Thymus (tissue), 11 donors: ENCODE results near the gene FIBP. TPM values are rescaled to one million over a fixed set of nuclear protein-coding genes. Genes with fewer than 3 reads are reported as not detected.

ENCODE experiments used
- DNase-seq, 9 donors: peaks; one replicate each; pipeline ENCODE4 v3.0.0-alpha.2; 2013; ENCODE audit warnings: low spot score in 9 of 9, low read depth in 6 of 9, missing footprints in 1 of 9
- H3K27ac ChIP-seq, 2 donors: one replicate each; pipeline ENCODE4 v1.5.1; 2013; ENCODE audit warnings: control low read depth in 1 of 2, low read depth in 1 of 2, low read length in 1 of 2, mild to moderate bottlenecking in 1 of 2, moderate library complexity in 1 of 2
- H3K27me3 ChIP-seq, 2 donors: one replicate each; pipeline ENCODE4 v1.5.1; 2013; ENCODE audit warnings: low read length in 1 of 2; ENCODE audit not compliant: control insufficient read depth in 2 of 2, insufficient read depth in 1 of 2
- H3K36me3 ChIP-seq, 2 donors: one replicate each; pipeline ENCODE4 v1.5.1; 2013; ENCODE audit warnings: low read length in 1 of 2, mild to moderate bottlenecking in 1 of 2, moderate library complexity in 1 of 2; ENCODE audit not compliant: control insufficient read depth in 2 of 2, insufficient read depth in 2 of 2
- H3K4me1 ChIP-seq, 2 donors: one replicate each; pipeline ENCODE4 v1.5.1; 2013; ENCODE audit warnings: low read length in 2 of 2; ENCODE audit not compliant: control insufficient read depth in 2 of 2, insufficient read depth in 2 of 2
- H3K4me3 ChIP-seq, 2 donors: one replicate each; pipeline ENCODE4 v1.5.1; 2013; ENCODE audit warnings: low read length in 2 of 2, control low read depth in 1 of 2, mild to moderate bottlenecking in 1 of 2
- H3K9me3 ChIP-seq, 2 donors: one replicate each; pipeline ENCODE4 v1.5.1; 2013; ENCODE audit warnings: low read length in 1 of 2, mild to moderate bottlenecking in 1 of 2; ENCODE audit not compliant: control insufficient read depth in 2 of 2, insufficient read depth in 1 of 2
- WGBS: extraction: QIAGEN DNeasy Blood & Tissue Kit; methylation state at CpG from one replicate; pipeline ENCODE4 v1.1.7; 2013; 5-methylcytosine and 5-hydroxymethylcytosine counted together
- polyA plus RNA-seq: library from polyadenylated mRNA; stranded (reverse); fragments of 200-250 nt; gene quantifications from one replicate; pipeline ENCODE4 v1.2.3, GENCODE V29; 2013
- total RNA-seq: library from RNA; stranded (reverse); fragments of 120-200 nt; gene quantifications from one replicate; pipeline ENCODE4 v1.2.4, GENCODE V29; 2013
- donor health status: healthy.

FIBP gene
- total and polyA plus RNA-seq, 2 donors: 70.9 to 71.0 TPM

GRCh38 chr11:65865550-65866172 lies 22.6 kb downstream of the FIBP start:
- Histone ChIP-seq H3K27me3 (peaks cover 0 to 13% of the 10 kb centered on the region in 2 donors), H3K4me3 (no peak overlapping the region), H3K9me3 (no peaks in the 10 kb centered on the region), H3K36me3 (peaks cover 57 to 71% of the 10 kb centered on the region in 2 donors), H3K27ac (no peak overlapping the region), H3K4me1 (peaks cover 10 to 21% of the 10 kb centered on the region in 2 donors)
- DNase-seq: no peak
- WGBS: 97% methylated on average over 9 of the region's 9 CpGs

GRCh38 chr11:65864706-65865471 lies 23.4 kb downstream of the FIBP start:
- Histone ChIP-seq H3K4me1 (peaks cover 10 to 22% of the 10 kb centered on the region in 2 donors), H3K27ac (no peak overlapping the region), H3K36me3 (peaks cover 57 to 71% of the 10 kb centered on the region in 2 donors), H3K9me3 (peaks cover 0 to 5% of the 10 kb centered on the region in 2 donors), H3K27me3 (peaks cover 0 to 5% of the 10 kb centered on the region in 2 donors), H3K4me3 (no peak overlapping the region)
- 97% methylated on average over 18 of the region's 18 CpGs for WGBS
- DNase-seq: no peak

- peaks cover 0 to 8% of the 10 kb centered on the region in 2 donors for H3K9me3 ChIP-seq
- H3K4me1 ChIP-seq: peaks cover 10 to 29% of the 10 kb centered on the region in 2 donors
- no peak overlapping the region for H3K27ac ChIP-seq
- H3K36me3 ChIP-seq: peaks cover 57 to 71% of the 10 kb centered on the region in 2 donors
- no peak overlapping the region for H3K4me3 ChIP-seq
- no peak for DNase-seq
- H3K27me3 ChIP-seq: no peaks in the 10 kb centered on the region
- WGBS: 95% methylated on average over 12 of the region's 12 CpGs
These were observed 24.2 kb downstream of the FIBP start for GRCh38 chr11:65863889-65864705.

DNA sequence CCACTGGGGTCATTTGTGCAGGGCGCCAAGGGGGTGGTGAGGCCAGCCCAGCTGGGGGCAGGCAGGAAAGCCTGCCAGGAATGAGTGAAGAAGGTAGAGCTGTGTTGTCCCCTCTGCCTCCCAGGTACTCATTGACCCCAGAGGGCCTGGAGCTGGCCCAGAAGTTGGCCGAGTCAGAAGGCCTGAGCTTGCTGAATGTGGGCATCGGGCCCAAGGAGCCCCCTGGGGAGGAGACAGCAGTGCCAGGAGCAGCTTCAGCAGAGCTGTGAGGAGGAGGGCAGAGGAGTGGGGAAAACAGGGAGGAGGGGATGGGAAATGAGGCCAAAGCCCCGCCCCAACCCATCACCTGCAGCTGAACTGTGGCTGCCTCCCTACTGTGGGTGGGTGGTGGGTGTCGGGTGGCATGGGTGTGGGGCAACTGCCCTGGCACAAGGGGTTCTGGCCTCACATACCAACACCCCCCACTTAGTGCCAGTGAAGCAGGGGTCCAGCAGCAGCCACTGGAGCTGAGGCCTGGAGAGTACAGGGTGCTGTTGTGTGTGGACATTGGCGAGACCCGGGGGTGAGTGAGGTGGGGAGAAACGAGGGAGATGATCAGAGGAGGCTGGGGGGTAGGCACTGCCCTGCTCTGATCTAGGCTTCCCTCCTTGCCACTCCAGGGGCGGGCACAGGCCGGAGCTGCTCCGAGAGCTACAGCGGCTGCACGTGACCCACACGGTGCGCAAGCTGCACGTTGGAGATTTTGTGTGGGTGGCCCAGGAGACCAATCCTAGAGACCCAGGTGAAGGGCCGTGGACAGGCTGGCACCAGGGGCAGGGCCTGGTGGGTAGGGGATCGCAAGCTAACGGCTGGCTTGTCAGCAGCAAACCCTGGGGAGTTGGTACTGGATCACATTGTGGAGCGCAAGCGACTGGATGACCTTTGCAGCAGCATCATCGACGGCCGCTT lies 25.1 kb downstream of the FIBP start:
- Histone ChIP-seq H3K36me3 (peaks cover 57 to 66% of the 10 kb centered on the region in 2 donors), H3K9me3 (peaks cover 0 to 8% of the 10 kb centered on the region in 2 donors), H3K4me1 (peaks cover 10 to 36% of the 10 kb centered on the region in 2 donors), H3K27ac (no peak overlapping the region), H3K27me3 (no peaks in the 10 kb centered on the region), H3K4me3 (no peak overlapping the region)
- DNase-seq: no peak
- 98% methylated on average over 24 of the region's 24 CpGs for WGBS

GRCh38 chr11:65862191-65862735 lies 26.0 kb downstream of the FIBP start:
- Histone ChIP-seq H3K9me3 (peaks cover 0 to 8% of the 10 kb centered on the region in 2 donors), H3K4me3 (no peak overlapping the region), H3K27ac (no peak overlapping the region), H3K4me1 (peaks cover 10 to 34% of the 10 kb centered on the region in 2 donors), H3K36me3 (peaks cover 56 to 59% of the 10 kb centered on the region in 2 donors), H3K27me3 (no peaks in the 10 kb centered on the region)
- no peak for DNase-seq
- WGBS: 90% methylated on average over 5 of the region's 5 CpGs

- Histone ChIP-seq H3K36me3 (peaks cover 50 to 54% of the 10 kb centered on the region in 2 donors), H3K27me3 (no peaks in the 10 kb centered on the region), H3K27ac (no peak overlapping the region), H3K4me3 (peak overlapping the region; percentile 75 to 93), H3K9me3 (peaks cover 0 to 8% of the 10 kb centered on the region in 2 donors), H3K4me1 (peaks cover 10 to 32% of the 10 kb centered on the region in 2 donors)
- no peak for DNase-seq
- 96% methylated on average over 13 of the region's 13 CpGs for WGBS
These were observed 26.6 kb downstream of the FIBP start for GRCh38 chr11:65861533-65862183.

- H3K27me3 ChIP-seq: no peaks in the 10 kb centered on the region
- no peak for DNase-seq
- H3K9me3 ChIP-seq: peaks cover 0 to 8% of the 10 kb centered on the region in 2 donors
- H3K4me1 ChIP-seq: peaks cover 15 to 37% of the 10 kb centered on the region in 2 donors
- H3K4me3 ChIP-seq: peak overlapping the region; percentile 75 to 93
- WGBS: 23% methylated on average over 14 of the region's 14 CpGs
- peak overlapping the region; percentile 97 to 99 for H3K27ac ChIP-seq
- peaks cover 50 to 54% of the 10 kb centered on the region in 2 donors for H3K36me3 ChIP-seq
These were observed 27.1 kb downstream of the FIBP start for GRCh38 chr11:65861165-65861505.
